ENCODE data around the gene CHI3L1.

Gene CHI3L1

DNA sequence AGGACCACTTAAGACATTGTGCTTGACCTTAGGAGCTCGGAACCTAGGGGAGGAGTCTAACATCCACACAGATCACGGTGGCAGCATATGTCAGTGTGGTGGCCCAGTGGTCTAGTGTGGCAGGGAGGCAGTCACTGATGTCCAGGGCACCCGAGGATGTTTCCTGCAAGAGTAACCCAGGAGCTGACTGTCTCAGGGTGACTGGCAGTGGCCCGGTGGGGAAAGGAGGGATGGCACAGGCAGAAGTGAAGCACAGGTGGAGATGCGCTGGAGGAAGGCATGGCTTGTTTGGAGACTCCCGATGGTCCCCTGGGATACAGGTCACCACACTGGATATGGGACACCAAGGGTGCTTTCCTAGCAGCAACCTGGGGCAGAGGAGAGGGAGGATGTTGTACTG lies 26.6 kb upstream of the CHI3L1 start:
- Histone ChIP-seq H3K9me3 (ENCODE audit: insufficient read depth, low read length) (no peaks in the 10 kb centered on the region), H4K20me1 (ENCODE audit: low read depth, low read length) (no peaks in the 10 kb centered on the region), H3K27ac (ENCODE audit: low read depth, low read length) (no peak overlapping the region), H3K4me3 (ENCODE audit: insufficient read depth, low read length, poor library complexity, severe bottlenecking) (no peak overlapping the region), H2AFZ (ENCODE audit: low read depth, low read length, severe bottlenecking) (no peak overlapping the region), H3F3A (ENCODE audit: insufficient read depth) (no peaks in the 10 kb centered on the region), H3K4me2 (ENCODE audit: low read depth, low read length, poor library complexity, severe bottlenecking) (no peak overlapping the region), H3K9ac (ENCODE audit: low read length) (no peak overlapping the region), H3K36me3 (ENCODE audit: low read length) (no peaks in the 10 kb centered on the region), H3K79me2 (ENCODE audit: insufficient read depth, low read length) (no peaks in the 10 kb centered on the region), H3K9me2 (replicated peaks; ENCODE audit: insufficient read depth, low read length) (no peaks in the 10 kb centered on the region), H3K27me3 (ENCODE audit: low read length) (no peaks in the 10 kb centered on the region)
- no peak for TF ChIP-seq EZH2phosphoT487 (conservative IDR thresholded peaks at IDR 0.05; ENCODE audit: low read length)
- TF ChIP-seq, protein P1, sequence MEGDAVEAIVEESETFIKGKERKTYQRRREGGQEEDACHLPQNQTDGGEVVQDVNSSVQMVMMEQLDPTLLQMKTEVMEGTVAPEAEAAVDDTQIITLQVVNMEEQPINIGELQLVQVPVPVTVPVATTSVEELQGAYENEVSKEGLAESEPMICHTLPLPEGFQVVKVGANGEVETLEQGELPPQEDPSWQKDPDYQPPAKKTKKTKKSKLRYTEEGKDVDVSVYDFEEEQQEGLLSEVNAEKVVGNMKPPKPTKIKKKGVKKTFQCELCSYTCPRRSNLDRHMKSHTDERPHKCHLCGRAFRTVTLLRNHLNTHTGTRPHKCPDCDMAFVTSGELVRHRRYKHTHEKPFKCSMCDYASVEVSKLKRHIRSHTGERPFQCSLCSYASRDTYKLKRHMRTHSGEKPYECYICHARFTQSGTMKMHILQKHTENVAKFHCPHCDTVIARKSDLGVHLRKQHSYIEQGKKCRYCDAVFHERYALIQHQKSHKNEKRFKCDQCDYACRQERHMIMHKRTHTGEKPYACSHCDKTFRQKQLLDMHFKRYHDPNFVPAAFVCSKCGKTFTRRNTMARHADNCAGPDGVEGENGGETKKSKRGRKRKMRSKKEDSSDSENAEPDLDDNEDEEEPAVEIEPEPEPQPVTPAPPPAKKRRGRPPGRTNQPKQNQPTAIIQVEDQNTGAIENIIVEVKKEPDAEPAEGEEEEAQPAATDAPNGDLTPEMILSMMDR (IDR thresholded peaks at IDR 0.05; ENCODE audit: insufficient read depth, low read length, poor library complexity, severe bottlenecking): no peak

DNA sequence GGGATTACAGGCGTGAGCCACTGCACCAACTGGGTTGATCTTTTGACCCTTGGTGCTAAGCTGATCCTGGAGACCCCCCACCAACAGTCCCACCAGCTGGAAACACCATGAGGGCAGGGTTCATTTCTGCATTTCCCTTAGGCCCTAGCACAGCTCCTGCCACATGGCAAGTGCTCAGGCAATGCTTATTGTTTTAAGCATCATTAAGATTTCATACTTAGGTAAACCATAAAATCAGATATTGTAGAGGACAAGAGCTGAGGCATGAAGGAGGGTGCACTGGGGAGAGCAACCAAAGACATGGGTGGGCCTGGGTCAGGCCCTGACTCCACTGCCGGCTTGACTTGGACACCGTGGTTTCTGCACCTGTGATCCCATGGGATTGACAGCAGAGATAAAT lies 25.3 kb upstream of the CHI3L1 start:
- H3K4me2 ChIP-seq (ENCODE audit: low read depth, low read length, poor library complexity, severe bottlenecking): no peak overlapping the region
- TF ChIP-seq EZH2phosphoT487 (conservative IDR thresholded peaks at IDR 0.05; ENCODE audit: low read length): no peak
- TF ChIP-seq, protein P1 (IDR thresholded peaks at IDR 0.05; ENCODE audit: insufficient read depth, low read length, poor library complexity, severe bottlenecking): no peak
- H2AFZ ChIP-seq (ENCODE audit: low read depth, low read length, severe bottlenecking): no peak overlapping the region

DNA sequence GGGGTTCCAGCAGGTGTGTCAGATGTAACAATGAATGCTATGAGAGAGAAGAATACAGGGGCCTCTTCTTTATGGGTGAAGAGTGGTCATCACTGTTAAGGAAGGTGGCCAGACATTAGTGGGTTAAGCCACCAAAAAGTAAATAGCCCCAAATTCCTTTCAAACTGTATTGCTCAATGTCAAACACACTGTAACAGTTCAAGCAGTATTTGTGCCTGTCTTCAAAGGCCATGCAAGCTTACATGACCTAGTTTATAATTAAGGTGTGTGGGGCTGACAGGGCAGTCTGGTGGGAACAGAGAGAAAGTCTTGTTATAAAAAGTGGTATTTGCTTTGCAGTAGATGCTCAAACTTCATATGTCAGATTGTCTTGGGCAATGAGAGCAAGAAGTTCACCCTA lies 24.5 kb upstream of the CHI3L1 start:
- H3K4me3 ChIP-seq (ENCODE audit: insufficient read depth, low read length, poor library complexity, severe bottlenecking): no peak overlapping the region
- no peaks in the 10 kb centered on the region for H4K20me1 ChIP-seq (ENCODE audit: low read depth, low read length)
- H3K9ac ChIP-seq (ENCODE audit: low read length): no peak overlapping the region
- no peaks in the 10 kb centered on the region for H3K9me3 ChIP-seq (ENCODE audit: insufficient read depth, low read length)
- H3K27me3 ChIP-seq (ENCODE audit: low read length): no peaks in the 10 kb centered on the region
- TF ChIP-seq EZH2phosphoT487 (conservative IDR thresholded peaks at IDR 0.05; ENCODE audit: low read length): no peak
- no peaks in the 10 kb centered on the region for H3K9me2 ChIP-seq (replicated peaks; ENCODE audit: insufficient read depth, low read length)
- no peak overlapping the region for H2AFZ ChIP-seq (ENCODE audit: low read depth, low read length, severe bottlenecking)
- no peaks in the 10 kb centered on the region for H3F3A ChIP-seq (ENCODE audit: insufficient read depth)
- H3K36me3 ChIP-seq (ENCODE audit: low read length): no peaks in the 10 kb centered on the region
- no peaks in the 10 kb centered on the region for H3K79me2 ChIP-seq (ENCODE audit: insufficient read depth, low read length)
- no peak overlapping the region for H3K4me2 ChIP-seq (ENCODE audit: low read depth, low read length, poor library complexity, severe bottlenecking)
- H3K27ac ChIP-seq (ENCODE audit: low read depth, low read length): no peak overlapping the region

More for the DNA sequence above, 25.3 kb upstream of the CHI3L1 start:
- no peak overlapping the region for H3K9ac ChIP-seq (ENCODE audit: low read length)
- no peaks in the 10 kb centered on the region for H3K36me3 ChIP-seq (ENCODE audit: low read length)
- H3K4me3 ChIP-seq (ENCODE audit: insufficient read depth, low read length, poor library complexity, severe bottlenecking): no peak overlapping the region
- H3K27me3 ChIP-seq (ENCODE audit: low read length): no peaks in the 10 kb centered on the region
- no peaks in the 10 kb centered on the region for H4K20me1 ChIP-seq (ENCODE audit: low read depth, low read length)
- H3K9me3 ChIP-seq (ENCODE audit: insufficient read depth, low read length): no peaks in the 10 kb centered on the region
- no peaks in the 10 kb centered on the region for H3K9me2 ChIP-seq (replicated peaks; ENCODE audit: insufficient read depth, low read length)
- no peaks in the 10 kb centered on the region for H3K79me2 ChIP-seq (ENCODE audit: insufficient read depth, low read length)
- no peaks in the 10 kb centered on the region for H3F3A ChIP-seq (ENCODE audit: insufficient read depth)
- no peak overlapping the region for H3K27ac ChIP-seq (ENCODE audit: low read depth, low read length)

GRCh38 chr1:203210350-203210749 lies 23.8 kb upstream of the CHI3L1 start:
- no peaks in the 10 kb centered on the region for H3K27me3 ChIP-seq (ENCODE audit: low read length)
- H3K36me3 ChIP-seq (ENCODE audit: low read length): no peaks in the 10 kb centered on the region
- H3K9me2 ChIP-seq (replicated peaks; ENCODE audit: insufficient read depth, low read length): no peaks in the 10 kb centered on the region
- no peak for TF ChIP-seq EZH2phosphoT487 (conservative IDR thresholded peaks at IDR 0.05; ENCODE audit: low read length)
- TF ChIP-seq, protein P1 (IDR thresholded peaks at IDR 0.05; ENCODE audit: insufficient read depth, low read length, poor library complexity, severe bottlenecking): no peak
- H2AFZ ChIP-seq (ENCODE audit: low read depth, low read length, severe bottlenecking): no peak overlapping the region
- H3K27ac ChIP-seq (ENCODE audit: low read depth, low read length): no peak overlapping the region
- H3K4me2 ChIP-seq (ENCODE audit: low read depth, low read length, poor library complexity, severe bottlenecking): no peak overlapping the region
- H3F3A ChIP-seq (ENCODE audit: insufficient read depth): no peaks in the 10 kb centered on the region
- H3K9me3 ChIP-seq (ENCODE audit: insufficient read depth, low read length): no peaks in the 10 kb centered on the region
- H3K4me3 ChIP-seq (ENCODE audit: insufficient read depth, low read length, poor library complexity, severe bottlenecking): no peak overlapping the region
- H3K79me2 ChIP-seq (ENCODE audit: insufficient read depth, low read length): no peaks in the 10 kb centered on the region
- no peaks in the 10 kb centered on the region for H4K20me1 ChIP-seq (ENCODE audit: low read depth, low read length)
- H3K9ac ChIP-seq (ENCODE audit: low read length): no peak overlapping the region

Measured in SU-DHL-6 (cell line).